OCI-LY1 (cell line): ENCODE results near the gene SPACA4.

Experiments used
- EZH2 ChIP-seq: fragments of 200-600 bp; sonication (generic), shearing (Covaris generic); IDR thresholded peaks from 2 replicates; pipeline ENCODE4 v1.8.0; 2017; ENCODE audit warnings: borderline replicate concordance, mixed run types, mild to moderate bottlenecking, antibody characterized with exemption, low read length, moderate library complexity, mixed read lengths
- TF ChIP-seq, protein P1 (sequence below): fragments of 200-600 bp; sonication (generic), shearing (Covaris generic); IDR thresholded peaks from 2 replicates; pipeline ENCODE4 v1.5.1; 2017; ENCODE audit warnings: mild to moderate bottlenecking, antibody characterized with exemption, low read length, moderate library complexity, mixed read lengths

DNA sequence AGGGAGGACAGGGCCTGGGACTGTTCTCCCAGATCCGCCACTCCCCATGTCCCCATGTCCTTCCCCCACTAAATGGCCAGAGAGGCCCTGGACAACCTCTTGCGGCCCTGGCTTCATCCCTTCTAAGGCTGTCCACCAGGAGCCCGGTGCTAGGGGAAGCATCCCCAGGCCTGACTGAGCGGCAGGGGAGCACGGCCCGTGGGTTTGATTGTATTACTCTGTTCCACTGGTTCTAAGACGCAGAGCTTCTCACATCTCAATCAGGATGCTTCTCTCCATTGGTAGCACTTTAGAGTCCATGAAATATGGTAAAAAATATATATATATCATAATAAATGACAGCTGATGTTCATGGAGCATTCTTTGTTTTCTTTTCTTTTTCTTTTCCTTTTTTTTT is 815 bp downstream of the SPACA4 start:
- TF ChIP-seq, protein P1, sequence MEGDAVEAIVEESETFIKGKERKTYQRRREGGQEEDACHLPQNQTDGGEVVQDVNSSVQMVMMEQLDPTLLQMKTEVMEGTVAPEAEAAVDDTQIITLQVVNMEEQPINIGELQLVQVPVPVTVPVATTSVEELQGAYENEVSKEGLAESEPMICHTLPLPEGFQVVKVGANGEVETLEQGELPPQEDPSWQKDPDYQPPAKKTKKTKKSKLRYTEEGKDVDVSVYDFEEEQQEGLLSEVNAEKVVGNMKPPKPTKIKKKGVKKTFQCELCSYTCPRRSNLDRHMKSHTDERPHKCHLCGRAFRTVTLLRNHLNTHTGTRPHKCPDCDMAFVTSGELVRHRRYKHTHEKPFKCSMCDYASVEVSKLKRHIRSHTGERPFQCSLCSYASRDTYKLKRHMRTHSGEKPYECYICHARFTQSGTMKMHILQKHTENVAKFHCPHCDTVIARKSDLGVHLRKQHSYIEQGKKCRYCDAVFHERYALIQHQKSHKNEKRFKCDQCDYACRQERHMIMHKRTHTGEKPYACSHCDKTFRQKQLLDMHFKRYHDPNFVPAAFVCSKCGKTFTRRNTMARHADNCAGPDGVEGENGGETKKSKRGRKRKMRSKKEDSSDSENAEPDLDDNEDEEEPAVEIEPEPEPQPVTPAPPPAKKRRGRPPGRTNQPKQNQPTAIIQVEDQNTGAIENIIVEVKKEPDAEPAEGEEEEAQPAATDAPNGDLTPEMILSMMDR, result no peak
- no peak for TF ChIP-seq EZH2
